ENCODE data around the gene LENG8.

GRCh38 chr19:54455786-54456422 lies 6.9 kb downstream of the LENG8 start:
- TF ChIP-seq EZH2 (IDR thresholded peaks at IDR 0.05) (no peak), CTCF (IDR thresholded peaks at IDR 0.05) (no peak), EZH2phosphoT487 (IDR thresholded peaks at IDR 0.05) (no peak)
